Gastroesophageal sphincter (tissue), 4 donors: Measurements from ENCODE around the gene CASP2. TPM values are rescaled to one million over a fixed set of nuclear protein-coding genes. Genes with fewer than 3 reads are reported as not detected.
A peak's percentile ranks its signal among the peaks of the same experiment; 100 is the strongest.

ENCODE experiments used
- ATAC-seq: fragments of 150-250 bp; one replicate; pipeline ENCODE4 v1.9.1; 2016; ENCODE audit warnings: mild to moderate bottlenecking, moderate library complexity
- H3K27ac ChIP-seq, 4 donors: fragments of 200-600 bp; sonication (generic) in 3 of 4; 1 replicate in 3 of 4; 2 replicates in 1 of 4; pipeline ENCODE4 v1.5.1; 2016 to 2019
- H3K27me3 ChIP-seq: fragments of 200-600 bp; sonication (generic); one replicate; pipeline ENCODE4 v1.5.1; 2019
- H3K36me3 ChIP-seq, 2 donors: fragments of 200-600 bp; sonication (generic); one replicate each; pipeline ENCODE4 v1.5.1; 2019; ENCODE audit warnings: control low read depth in 1 of 2
- H3K4me1 ChIP-seq, 3 donors: fragments of 200-600 bp; sonication (generic); 1 replicate in 2 of 3; 2 replicates in 1 of 3; pipeline ENCODE4 v1.5.1; 2016 to 2019; ENCODE audit warnings: control low read depth in 2 of 3
- H3K4me3 ChIP-seq, 2 donors: fragments of 200-600 bp; sonication (generic); one replicate each; pipeline ENCODE4 v1.5.1; 2019; ENCODE audit warnings: mild to moderate bottlenecking in 1 of 2, moderate library complexity in 1 of 2
- H3K9me3 ChIP-seq, 3 donors: fragments of 200-600 bp; sonication (generic); one replicate each; pipeline ENCODE4 v1.5.1; 2017 to 2019; ENCODE audit warnings: control low read depth in 2 of 3
- EP300 ChIP-seq: sonication (generic); formaldehyde crosslinking; IDR thresholded peaks from one replicate; pipeline ENCODE4 v1.6.1; 2017; ENCODE audit warnings: antibody characterized with exemption, mild to moderate bottlenecking
- POLR2A ChIP-seq, 2 donors: fragments of 450-650 bp; IDR thresholded peaks; one replicate each; pipeline ENCODE4 v1.6.1; 2017; ENCODE audit warnings: antibody characterized with exemption in 2 of 2, mild to moderate bottlenecking in 2 of 2, moderate library complexity in 1 of 2
- POLR2AphosphoS5 ChIP-seq: sonication (generic); formaldehyde crosslinking; IDR thresholded peaks from one replicate; pipeline ENCODE4 v1.6.1; 2017; ENCODE audit warnings: antibody characterized with exemption
- WGBS, 2 donors: methylation state at CpG; one replicate each; pipeline ENCODE4 v1.1.5; 2018; ENCODE audit warnings: low coverage in 1 of 2; 5-methylcytosine and 5-hydroxymethylcytosine counted together
- total RNA-seq, 4 donors: library from RNA; depleted of rRNA; stranded (reverse); fragments of >200 nt; gene quantifications; one replicate each; pipeline ENCODE4 v1.1.0, GENCODE V29; 2016
- TF ChIP-seq, protein P1 (sequence below), 4 experiments: fragments of 200-600 bp in 2 of 4; fragments of 450-650 bp in 2 of 4; sonication (generic) in 1 of 4; IDR thresholded peaks; one replicate each; pipeline ENCODE4 v1.5.1; 2017 to 2019; ENCODE audit warnings: antibody characterized with exemption in 4 of 4, mild to moderate bottlenecking in 2 of 4, moderate library complexity in 2 of 4

Gene CASP2
- total RNA-seq, 4 donors from 2014 or later: 10.1 to 14.5 (median 13.6) TPM

DNA sequence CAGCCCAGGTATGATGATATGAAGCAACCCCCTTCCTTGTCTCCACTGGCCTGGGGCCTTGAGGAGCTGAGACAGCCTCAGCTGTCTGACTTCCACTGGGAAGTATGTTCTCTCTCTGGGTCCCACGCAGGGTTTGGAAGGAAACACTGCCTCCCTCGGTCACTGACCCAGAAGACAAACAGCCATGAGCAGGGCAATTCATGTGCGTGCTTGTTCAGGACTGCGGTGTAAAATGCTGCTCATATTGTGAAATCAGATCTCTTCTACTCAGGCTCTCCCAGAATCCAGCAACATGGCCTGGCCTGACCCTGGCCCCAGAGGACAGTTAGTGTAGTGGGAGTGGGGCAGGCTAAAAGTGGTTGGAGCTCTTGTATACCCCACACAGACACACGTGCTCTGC lies 30.5 kb downstream of the CASP2 start:
- TF ChIP-seq POLR2A (IDR thresholded peaks at IDR 0.05) (no peak), POLR2AphosphoS5 (no peak), EP300 (no peak)
- TF ChIP-seq, protein P1, sequence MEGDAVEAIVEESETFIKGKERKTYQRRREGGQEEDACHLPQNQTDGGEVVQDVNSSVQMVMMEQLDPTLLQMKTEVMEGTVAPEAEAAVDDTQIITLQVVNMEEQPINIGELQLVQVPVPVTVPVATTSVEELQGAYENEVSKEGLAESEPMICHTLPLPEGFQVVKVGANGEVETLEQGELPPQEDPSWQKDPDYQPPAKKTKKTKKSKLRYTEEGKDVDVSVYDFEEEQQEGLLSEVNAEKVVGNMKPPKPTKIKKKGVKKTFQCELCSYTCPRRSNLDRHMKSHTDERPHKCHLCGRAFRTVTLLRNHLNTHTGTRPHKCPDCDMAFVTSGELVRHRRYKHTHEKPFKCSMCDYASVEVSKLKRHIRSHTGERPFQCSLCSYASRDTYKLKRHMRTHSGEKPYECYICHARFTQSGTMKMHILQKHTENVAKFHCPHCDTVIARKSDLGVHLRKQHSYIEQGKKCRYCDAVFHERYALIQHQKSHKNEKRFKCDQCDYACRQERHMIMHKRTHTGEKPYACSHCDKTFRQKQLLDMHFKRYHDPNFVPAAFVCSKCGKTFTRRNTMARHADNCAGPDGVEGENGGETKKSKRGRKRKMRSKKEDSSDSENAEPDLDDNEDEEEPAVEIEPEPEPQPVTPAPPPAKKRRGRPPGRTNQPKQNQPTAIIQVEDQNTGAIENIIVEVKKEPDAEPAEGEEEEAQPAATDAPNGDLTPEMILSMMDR (IDR thresholded peaks at IDR 0.05): no peak
- no peaks in the 10 kb centered on the region for H3K36me3 ChIP-seq
- 70 to 73% methylated on average over 3 of the region's 5 CpGs for WGBS, 2 donors
- no peaks in the 10 kb centered on the region for H3K27me3 ChIP-seq
- H3K4me1 ChIP-seq: no peaks in the 10 kb centered on the region
- no peak overlapping the region for H3K27ac ChIP-seq
- no peak for ATAC-seq
- no peaks in the 10 kb centered on the region for H3K9me3 ChIP-seq
- no peak overlapping the region for H3K4me3 ChIP-seq

DNA sequence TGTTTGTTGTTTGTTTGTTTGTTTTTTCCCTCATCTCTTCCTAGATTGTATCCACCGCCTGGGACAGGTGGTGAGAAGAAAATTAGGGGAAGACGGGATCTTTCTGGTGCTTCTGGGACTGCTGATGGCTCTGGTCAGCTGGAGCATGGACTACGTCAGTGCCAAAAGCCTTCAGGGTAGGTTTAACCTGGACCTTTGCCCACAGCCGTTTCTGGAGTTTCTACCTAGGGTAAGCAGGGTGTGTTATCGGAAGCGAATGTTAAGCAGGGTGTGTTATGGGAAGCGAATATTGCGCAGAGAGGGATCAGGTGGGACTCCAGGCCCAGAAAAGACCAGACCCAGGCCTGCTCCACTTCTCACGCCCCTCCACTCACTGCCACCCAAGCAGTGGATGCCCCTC lies 32.5 kb downstream of the CASP2 start:
- no peaks in the 10 kb centered on the region for H3K27me3 ChIP-seq
- H3K27ac ChIP-seq: no peak overlapping the region
- H3K4me1 ChIP-seq: no peaks in the 10 kb centered on the region
- TF ChIP-seq, protein P1 (IDR thresholded peaks at IDR 0.05): no peak
- no peak for TF ChIP-seq POLR2A (IDR thresholded peaks at IDR 0.05)
- TF ChIP-seq EP300: no peak
- TF ChIP-seq POLR2AphosphoS5: no peak
- no peak for ATAC-seq
- no peaks in the 10 kb centered on the region for H3K9me3 ChIP-seq
- 17% methylated on average over 1 of the region's 9 CpGs; no CpG with 5 or more reads in 1 of the 2 donors for WGBS, 2 donors
- no peak overlapping the region for H3K4me3 ChIP-seq
- no peaks in the 10 kb centered on the region for H3K36me3 ChIP-seq

DNA sequence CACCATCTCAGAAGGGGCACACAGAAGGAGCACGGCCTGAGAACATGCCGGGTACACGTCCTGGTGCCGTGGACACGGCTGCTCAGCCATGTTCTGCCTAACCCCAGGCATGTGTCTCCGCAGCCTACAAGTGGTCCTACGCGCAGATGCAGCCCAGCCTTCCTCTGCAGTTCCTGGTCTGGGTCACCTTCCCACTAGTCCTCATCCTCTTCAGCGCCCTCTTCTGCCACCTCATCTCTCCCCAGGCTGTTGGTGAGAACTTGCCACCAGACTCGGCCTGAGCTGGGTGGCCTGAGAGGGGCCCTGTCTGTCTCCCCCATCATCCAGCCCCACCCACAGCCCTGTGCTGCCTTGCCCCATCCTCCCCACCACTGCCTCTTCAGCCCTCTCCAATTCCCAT lies 33.1 kb downstream of the CASP2 start:
- Histone ChIP-seq H3K27me3 (no peaks in the 10 kb centered on the region), H3K27ac (no peak overlapping the region), H3K9me3 (no peaks in the 10 kb centered on the region), H3K36me3 (no peaks in the 10 kb centered on the region), H3K4me3 (no peak overlapping the region), H3K4me1 (no peaks in the 10 kb centered on the region)
- WGBS, 2 donors: 97 to 100% methylated on average over 1 to 4 of the region's 10 CpGs
- TF ChIP-seq POLR2A (IDR thresholded peaks at IDR 0.05): no peak
- TF ChIP-seq, protein P1 (IDR thresholded peaks at IDR 0.05): no peak
- no peak for TF ChIP-seq POLR2AphosphoS5
- TF ChIP-seq EP300: no peak
- ATAC-seq: peak; percentile 20

DNA sequence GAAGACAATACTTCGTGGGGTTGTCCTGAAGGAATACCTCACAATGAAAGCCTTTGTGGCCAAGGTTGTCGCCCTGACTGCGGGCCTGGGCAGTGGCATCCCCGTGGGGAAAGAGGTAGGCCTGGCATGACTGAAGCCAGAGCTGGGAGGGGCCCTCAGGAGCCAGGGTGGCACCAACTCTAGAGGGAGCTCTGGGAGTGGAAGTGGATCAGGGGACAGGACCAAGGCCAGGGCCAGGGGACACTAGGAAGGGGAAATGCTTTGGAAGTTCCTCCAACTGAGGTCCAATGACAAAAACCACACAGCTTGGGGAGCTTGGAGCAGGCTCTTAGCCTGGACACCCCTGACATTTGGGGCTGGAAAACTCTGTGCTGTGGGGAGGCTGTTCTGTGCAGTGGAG lies 33.6 kb downstream of the CASP2 start:
- TF ChIP-seq POLR2AphosphoS5: no peak
- no peak for TF ChIP-seq EP300
- TF ChIP-seq, protein P1 (IDR thresholded peaks at IDR 0.05): peak in 1 of 4 experiments; percentile 33
- H3K4me3 ChIP-seq: no peak overlapping the region
- no peaks in the 10 kb centered on the region for H3K27me3 ChIP-seq
- no peak for ATAC-seq
- no peaks in the 10 kb centered on the region for H3K4me1 ChIP-seq
- no peak overlapping the region for H3K27ac ChIP-seq
- no peaks in the 10 kb centered on the region for H3K9me3 ChIP-seq
- no CpG with 5 or more reads among the region's 4 CpGs for WGBS, 2 donors
- H3K36me3 ChIP-seq: no peaks in the 10 kb centered on the region

DNA sequence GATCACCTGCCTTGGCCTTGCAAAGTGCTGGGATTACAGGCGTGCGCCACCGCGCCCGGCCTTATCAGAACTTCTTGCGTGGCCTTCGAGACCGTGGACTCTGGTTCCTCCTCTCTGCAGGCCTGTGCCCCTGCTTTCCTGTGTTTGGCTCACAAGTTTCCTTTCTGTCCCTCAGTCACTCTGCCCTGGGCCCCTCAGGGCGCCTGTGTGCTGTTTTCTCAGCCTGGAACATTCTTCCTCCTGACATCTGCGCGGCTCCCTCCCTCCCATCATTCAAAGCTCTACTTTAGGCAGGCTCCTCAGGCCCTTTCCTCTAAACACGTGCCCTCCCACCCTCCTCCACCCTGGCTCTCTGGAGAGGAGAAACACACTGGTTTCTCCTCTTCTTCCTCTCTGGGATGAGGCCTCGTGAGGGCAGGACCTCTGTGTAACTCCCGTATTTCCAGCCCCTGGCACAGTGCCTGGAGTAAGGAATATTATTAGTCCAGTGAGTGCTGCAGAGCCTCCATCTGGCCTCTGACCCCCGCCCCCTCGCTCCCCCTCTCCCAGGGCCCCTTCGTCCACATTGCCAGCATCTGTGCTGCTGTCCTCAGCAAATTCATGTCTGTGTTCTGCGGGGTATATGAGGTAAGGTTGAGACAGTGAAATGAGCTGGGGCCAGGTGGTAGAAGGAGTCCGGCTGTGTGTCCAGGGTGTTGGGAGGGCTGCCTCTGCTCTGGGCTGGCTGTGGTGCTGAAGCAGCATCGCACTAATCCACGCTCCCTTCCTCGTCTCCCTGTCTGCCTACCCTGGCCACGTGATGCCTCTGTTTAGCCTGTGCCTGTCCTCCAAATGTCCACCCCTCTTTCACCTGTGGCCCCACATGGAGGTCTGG lies 34.8 kb downstream of the CASP2 start:
- H3K36me3 ChIP-seq: no peaks in the 10 kb centered on the region
- no peaks in the 10 kb centered on the region for H3K4me1 ChIP-seq
- no peaks in the 10 kb centered on the region for H3K27me3 ChIP-seq
- no peaks in the 10 kb centered on the region for H3K9me3 ChIP-seq
- no peak overlapping the region for H3K4me3 ChIP-seq
- H3K27ac ChIP-seq: no peak overlapping the region
- 66 to 83% methylated on average over 14 to 19 of the region's 23 CpGs for WGBS, 2 donors
- ATAC-seq: no peak
- TF ChIP-seq POLR2A (IDR thresholded peaks at IDR 0.05): no peak
- no peak for TF ChIP-seq POLR2AphosphoS5
- TF ChIP-seq, protein P1 (IDR thresholded peaks at IDR 0.05): no peak
- TF ChIP-seq EP300: no peak
